Type B pancreatic cell (in vitro differentiated cells): ENCODE data around the gene FGF7. TPM values are rescaled to one million over a fixed set of nuclear protein-coding genes. Genes with fewer than 3 reads are reported as not detected.

Source experiments
- DNase-seq: peaks from one replicate; pipeline ENCODE4 v3.0.0; 2021; ENCODE audit warnings: mixed read lengths; ENCODE audit not compliant: unreplicated experiment; ENCODE audit errors: extremely low spot score
- H3K27ac Mint-ChIP-seq: 2 replicates; pipeline ENCODE4 v1.8.0; 2021; ENCODE audit warnings: mild to moderate bottlenecking, mixed read lengths
- H3K27me3 Mint-ChIP-seq: 2 replicates; pipeline ENCODE4 v1.8.0; 2021; ENCODE audit warnings: mixed read lengths
- H3K36me3 Mint-ChIP-seq: 2 replicates; pipeline ENCODE4 v1.8.0; 2021; ENCODE audit warnings: mixed read lengths
- H3K4me1 Mint-ChIP-seq: one replicate; pipeline ENCODE4 v1.8.0; 2021; ENCODE audit warnings: mixed read lengths; ENCODE audit not compliant: unreplicated experiment
- H3K4me3 Mint-ChIP-seq: 2 replicates; pipeline ENCODE4 v1.8.0; 2021; ENCODE audit warnings: mild to moderate bottlenecking, mixed read lengths
- H3K9me3 Mint-ChIP-seq: 2 replicates; pipeline ENCODE4 v1.8.0; 2021; ENCODE audit warnings: mixed read lengths
- total RNA-seq: library from RNA; stranded (reverse); gene quantifications from 2 replicates; pipeline ENCODE4 v1.2.1, GENCODE V29; 2021; ENCODE audit warnings: low replicate concordance
- TF ChIP-seq, protein P1 (sequence below): fragments of 200-600 bp; sonication (generic); conservative IDR thresholded peaks from 2 replicates; pipeline ENCODE4 v1.5.0; 2021; ENCODE audit warnings: antibody characterized with exemption, mild to moderate bottlenecking

The FGF7 gene
- total RNA-seq, 1 donor from 2014 or later = 7.8 TPM

DNA sequence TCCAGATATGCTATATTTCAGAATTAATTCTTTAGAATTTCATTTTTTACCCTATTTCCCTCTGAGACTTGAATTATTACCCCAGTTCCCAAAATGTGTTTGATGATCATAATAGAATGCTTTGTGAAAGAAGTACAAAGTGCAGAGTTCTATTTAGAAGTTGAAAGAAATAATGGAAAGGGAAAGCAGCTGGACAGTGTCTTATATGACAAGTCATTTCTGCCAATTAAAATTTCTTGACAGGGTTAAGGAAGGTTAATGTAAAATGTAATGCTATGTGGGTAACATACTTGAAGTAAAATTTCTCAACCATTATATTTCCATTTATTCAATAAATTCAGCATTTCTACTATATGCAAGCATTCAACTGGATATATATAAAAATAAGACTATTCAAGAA, 33.1 kb downstream of the FGF7 start:
- no peak for DNase-seq
- TF ChIP-seq, protein P1, sequence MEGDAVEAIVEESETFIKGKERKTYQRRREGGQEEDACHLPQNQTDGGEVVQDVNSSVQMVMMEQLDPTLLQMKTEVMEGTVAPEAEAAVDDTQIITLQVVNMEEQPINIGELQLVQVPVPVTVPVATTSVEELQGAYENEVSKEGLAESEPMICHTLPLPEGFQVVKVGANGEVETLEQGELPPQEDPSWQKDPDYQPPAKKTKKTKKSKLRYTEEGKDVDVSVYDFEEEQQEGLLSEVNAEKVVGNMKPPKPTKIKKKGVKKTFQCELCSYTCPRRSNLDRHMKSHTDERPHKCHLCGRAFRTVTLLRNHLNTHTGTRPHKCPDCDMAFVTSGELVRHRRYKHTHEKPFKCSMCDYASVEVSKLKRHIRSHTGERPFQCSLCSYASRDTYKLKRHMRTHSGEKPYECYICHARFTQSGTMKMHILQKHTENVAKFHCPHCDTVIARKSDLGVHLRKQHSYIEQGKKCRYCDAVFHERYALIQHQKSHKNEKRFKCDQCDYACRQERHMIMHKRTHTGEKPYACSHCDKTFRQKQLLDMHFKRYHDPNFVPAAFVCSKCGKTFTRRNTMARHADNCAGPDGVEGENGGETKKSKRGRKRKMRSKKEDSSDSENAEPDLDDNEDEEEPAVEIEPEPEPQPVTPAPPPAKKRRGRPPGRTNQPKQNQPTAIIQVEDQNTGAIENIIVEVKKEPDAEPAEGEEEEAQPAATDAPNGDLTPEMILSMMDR = no peak
- Mint-ChIP-seq H3K36me3 (no peaks in the 10 kb centered on the region), H3K27ac (no peak overlapping the region), H3K4me1 (no peaks in the 10 kb centered on the region), H3K27me3 (no peaks in the 10 kb centered on the region), H3K9me3 (no peaks in the 10 kb centered on the region), H3K4me3 (no peak overlapping the region)

DNA sequence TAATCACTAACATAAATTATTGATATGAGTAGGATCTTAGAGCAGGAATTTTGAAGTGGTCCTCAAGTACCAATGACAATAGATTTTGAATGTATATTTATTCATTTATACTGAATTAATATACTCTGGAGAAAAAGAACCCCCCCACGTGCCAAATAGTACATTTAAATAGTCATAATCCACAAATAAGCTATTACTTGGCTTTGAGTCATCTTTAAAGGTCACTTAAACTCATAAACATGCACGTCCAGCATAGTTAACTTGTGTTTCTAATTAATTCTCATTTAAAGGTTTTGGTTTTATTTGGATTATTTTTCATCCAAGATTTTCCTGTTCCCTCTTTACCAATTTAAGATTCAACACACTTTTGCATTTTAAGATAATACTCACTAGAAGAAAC, 35.1 kb downstream of the FGF7 start:
- Mint-ChIP-seq H3K36me3 (no peaks in the 10 kb centered on the region), H3K27ac (no peak overlapping the region), H3K4me3 (no peak overlapping the region), H3K27me3 (no peaks in the 10 kb centered on the region), H3K4me1 (no peaks in the 10 kb centered on the region), H3K9me3 (no peaks in the 10 kb centered on the region)
- no peak for DNase-seq
- TF ChIP-seq, protein P1 = no peak

DNA sequence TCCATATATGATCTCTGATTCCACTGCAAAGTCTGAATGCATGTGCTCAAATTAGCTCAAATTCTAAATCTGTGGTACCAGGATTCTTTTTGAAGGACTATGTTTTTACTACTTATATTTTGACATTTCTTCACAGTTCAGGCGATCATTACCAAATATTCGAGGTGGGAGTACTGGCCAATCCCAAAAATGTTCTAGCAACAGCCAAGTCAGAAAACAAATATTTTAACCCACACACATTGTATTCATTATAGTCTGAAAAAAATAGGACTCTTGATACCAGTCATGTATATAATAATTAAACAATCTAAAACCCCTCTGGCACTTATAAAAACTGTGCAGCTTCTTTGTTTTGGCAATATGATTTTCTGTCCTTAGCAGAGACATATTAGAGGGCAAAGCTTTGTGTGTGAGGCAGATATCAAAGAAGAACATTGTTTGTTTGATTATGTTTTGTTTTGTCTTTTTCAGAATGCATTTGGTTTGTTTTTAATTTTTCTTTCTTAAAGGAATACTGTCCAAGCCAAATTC, 37.4 kb downstream of the FGF7 start:
- Mint-ChIP-seq H3K27ac (no peak overlapping the region), H3K4me1 (no peaks in the 10 kb centered on the region), H3K4me3 (no peak overlapping the region), H3K27me3 (no peaks in the 10 kb centered on the region), H3K9me3 (no peaks in the 10 kb centered on the region), H3K36me3 (no peaks in the 10 kb centered on the region)
- no peak for DNase-seq
- TF ChIP-seq, protein P1 = no peak

DNA sequence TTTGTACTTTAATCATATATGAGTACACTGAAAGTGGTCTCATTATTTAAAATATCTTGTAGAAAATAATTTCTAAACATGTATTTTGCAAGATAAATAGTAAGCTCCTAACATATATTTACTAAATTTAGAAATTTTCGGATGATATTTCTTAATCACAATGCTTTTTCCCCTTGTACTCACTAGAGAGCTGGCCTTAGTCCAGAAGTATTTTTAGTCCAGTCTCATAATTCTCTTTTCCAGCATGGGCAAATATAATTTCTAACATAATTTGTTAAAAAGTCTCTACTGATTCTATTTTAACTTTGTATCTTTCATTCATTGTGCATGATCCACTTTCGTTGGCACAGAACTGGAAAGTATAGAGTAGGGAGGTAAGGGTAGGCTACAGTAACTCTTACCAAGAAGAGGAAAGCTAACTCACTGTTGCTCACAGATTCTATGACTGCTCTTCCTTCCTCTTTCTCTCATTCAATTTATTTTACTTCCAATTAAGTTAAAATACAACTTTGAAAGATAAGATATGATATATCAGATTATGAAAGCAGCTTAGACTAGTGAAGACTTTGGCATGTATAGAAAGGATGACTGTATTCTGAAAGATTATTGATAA, 39.3 kb downstream of the FGF7 start:
- H3K9me3 Mint-ChIP-seq = no peaks in the 10 kb centered on the region
- no peak overlapping the region for H3K4me3 Mint-ChIP-seq

DNA sequence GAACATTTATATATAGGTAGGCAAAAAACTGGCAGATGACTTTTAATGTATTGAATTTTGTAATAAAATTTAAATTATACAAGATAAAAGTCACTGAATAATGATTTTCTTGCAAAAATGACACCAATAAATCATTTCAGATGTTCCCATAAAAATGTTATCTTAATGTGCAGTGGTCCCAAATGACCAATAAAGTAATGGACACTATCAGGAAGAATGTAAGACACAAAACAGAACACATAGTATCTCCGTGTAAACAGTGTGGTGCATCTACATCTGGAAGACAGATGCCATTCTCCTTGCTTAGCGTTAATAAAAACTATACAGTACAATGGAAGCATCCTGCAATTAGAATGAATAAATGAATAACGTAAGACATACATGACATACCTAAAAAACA, 41.5 kb downstream of the FGF7 start:
- no peak for DNase-seq
- Mint-ChIP-seq H3K27ac (no peak overlapping the region), H3K9me3 (no peaks in the 10 kb centered on the region), H3K36me3 (no peaks in the 10 kb centered on the region), H3K4me3 (no peak overlapping the region), H3K27me3 (no peaks in the 10 kb centered on the region), H3K4me1 (peaks cover 7% of the 10 kb centered on the region)
- TF ChIP-seq, protein P1 = no peak

More for the DNA sequence above, 39.3 kb downstream of the FGF7 start:
- TF ChIP-seq, protein P1 = no peak
- H3K27ac Mint-ChIP-seq = no peak overlapping the region
- H3K27me3 Mint-ChIP-seq = no peaks in the 10 kb centered on the region
- no peaks in the 10 kb centered on the region for H3K4me1 Mint-ChIP-seq
- no peak for DNase-seq
- no peaks in the 10 kb centered on the region for H3K36me3 Mint-ChIP-seq
